Fibroblast of skin of right biceps (primary cell): ENCODE results near the gene TMEM178B.
"Not testable (repeated sequence)": the region's sequence is repeated elsewhere in the genome, so short reads cannot be mapped to it uniquely, and the experiment has no call there.

Experiments used
- DNase-seq: peaks from one replicate; pipeline ENCODE4 v3.0.0-alpha.2; 2013

Gene TMEM178B

DNA sequence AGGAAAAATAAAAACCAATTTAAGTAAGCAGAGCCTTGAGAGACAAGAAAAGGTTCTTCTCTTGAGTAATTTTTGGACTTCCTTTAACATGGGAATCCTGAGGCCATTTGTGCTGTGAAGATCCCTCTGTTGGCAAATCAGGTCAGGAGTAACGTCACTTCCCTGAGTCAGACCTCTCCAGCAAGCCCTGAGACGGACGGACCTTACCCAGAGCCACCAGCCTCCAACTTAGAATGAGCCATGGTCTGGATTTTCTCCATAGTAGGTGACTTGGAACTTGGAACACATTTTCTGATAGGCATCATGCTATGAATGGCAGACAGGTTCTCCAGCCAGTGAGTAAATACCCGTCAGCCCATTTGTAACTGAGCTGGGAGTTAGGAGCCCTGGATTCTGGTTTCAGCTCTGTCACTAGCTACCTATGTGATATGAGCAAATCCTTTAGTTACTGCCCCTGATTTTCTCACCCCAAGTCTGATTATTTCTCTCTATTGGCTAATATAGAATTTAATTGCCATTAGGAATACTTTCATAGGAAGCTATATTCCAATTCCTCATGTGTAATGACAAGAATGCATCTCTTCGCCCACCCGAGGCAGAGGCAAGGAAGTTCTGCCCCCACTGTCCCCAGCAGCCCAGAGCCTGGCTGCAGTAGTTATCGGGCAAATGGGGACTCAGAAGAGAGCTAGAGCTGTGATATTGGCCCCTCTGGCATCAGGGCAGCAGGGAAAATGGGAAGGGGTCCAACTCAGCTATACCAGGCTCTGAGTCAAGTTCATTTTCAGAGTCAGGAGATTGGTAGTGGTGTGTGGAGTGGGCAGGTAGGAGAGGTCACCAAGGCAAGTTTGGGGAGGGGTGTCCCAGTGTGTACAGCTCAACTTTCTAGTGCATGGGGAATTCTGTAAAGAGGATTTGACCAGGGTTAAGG lies 323.6 kb downstream of the TMEM178B start:
- no peak for DNase-seq

DNA sequence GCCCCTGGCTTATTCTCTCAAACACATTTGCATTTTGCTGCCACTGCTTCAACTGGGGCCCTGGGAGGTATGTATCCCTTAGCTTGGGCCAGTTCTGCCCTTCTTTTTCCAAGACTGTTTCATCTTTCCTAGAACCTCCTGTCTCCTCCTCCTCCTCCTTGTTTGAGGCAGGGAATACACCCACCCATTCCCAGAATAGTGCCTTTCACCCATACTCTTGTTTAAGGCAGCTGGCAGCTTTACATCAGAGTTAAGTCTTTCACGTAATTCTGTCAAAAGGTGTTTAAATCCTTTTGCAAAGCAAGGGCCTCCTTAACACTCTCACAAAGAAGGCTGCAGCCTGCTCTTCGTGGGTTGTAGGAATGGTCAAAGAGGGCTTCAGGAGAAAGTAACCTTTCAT lies 326.5 kb downstream of the TMEM178B start:
- DNase-seq = no peak

DNA sequence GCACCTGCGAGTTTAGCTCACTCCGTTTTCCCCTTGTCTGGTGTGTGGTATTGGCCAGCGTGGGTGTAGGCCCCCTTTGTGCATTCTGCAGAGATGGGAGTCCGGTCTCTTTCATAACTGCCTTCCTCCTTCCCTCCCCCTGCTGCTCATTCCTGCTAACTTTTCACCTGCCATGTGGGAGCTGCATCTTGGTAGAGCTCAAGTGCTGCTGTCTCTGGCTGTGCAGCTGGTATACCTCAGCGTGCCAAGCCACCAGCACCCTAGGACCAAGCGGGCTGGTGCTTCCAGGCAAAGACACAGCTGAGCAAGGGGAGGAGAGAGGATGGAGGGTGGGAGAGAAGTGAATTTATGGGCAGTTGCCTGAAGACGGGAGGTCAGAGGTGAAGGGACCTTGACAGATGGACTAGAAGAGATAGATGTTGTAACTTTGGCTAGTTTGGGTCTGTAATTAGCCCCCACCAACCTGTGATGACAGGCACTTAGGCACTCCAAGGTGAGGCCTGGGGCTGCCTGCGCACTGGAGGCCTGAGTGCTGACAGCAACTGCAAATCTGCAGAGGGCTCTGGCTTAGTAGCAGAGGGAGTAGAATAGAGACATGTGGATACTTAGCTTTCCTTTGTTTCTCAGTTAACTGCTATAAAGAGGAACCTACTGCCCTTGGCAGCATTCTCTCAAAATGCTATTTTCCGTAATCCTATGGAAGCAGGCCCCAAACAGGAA lies 328.6 kb downstream of the TMEM178B start:
- no peak for DNase-seq

DNA sequence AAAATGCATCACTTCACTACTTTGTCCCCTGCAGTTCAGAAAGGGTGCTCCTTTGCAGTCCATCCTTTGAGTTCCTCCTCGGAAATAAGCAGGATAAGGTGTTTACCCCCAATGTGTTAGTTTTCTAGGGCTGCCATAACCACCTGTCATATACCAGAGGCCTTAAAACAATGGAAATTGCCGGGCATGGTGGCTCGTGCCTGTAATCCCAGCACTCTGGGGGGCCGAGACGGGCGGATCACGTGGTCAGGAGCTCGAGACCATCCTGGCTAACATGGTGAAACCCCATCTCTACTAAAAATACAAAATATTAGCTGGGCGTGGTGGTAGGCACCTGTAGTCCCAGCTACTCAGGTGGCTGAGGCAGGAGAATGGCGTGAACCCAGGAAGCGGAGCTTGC lies 330.0 kb downstream of the TMEM178B start:
- DNase-seq = not testable (repeated sequence)

DNA sequence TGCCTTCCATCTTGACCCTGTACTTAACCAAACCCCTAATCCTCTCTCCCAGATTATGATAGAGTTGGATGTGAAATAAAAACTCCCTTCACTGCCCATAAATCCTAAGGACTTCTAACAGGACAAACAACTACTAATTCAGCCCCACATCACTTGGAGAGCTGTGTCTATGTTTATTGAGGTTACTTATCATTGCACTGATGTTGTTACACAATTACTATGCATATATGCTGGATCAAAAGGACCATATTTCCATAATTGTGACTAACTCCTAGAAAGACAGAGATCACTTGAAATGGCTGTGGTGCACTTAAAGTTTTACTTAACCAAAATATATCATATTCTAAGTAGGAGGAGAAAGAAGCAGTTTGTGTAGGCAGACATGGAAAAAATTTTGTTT lies 332.5 kb downstream of the TMEM178B start:
- DNase-seq = no peak

DNA sequence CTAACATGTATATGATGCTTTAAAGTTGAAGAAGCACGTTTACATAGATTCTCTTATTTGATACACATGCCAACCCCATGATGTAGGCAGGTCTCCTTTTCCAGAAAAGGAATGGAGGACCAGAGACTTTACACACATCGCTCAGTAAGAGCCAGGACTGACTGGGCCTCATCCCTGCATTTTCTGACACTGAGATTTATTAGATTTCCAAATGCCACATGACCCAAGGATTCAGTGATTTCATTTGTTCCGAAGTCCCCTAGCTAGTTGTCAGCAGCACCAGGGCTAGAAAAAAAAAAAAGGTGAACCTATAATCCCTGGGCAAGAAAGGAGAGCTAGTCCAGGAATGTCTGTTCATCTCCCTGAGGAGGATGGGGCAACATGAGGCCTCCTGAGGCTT lies 334.0 kb downstream of the TMEM178B start:
- DNase-seq = no peak

DNA sequence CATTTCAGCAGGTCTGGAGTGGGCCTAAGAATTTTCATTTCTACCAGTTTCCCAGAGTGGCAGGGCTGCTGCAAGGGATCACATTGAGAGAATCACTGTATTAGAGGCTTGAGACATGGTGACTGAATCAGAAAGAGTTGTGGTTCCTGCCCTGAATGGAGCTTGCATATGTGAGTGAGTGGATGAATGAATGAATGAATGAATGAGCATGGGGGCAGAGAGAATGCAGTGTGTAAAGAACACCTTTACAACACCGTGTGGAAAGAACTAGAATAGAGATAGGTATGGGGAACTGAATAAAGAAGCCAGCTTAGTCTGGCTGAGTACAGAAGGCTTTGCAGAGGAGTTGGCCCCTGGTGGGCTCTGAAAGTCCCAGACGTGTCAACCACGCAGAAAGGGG lies 334.6 kb downstream of the TMEM178B start:
- no peak for DNase-seq

DNA sequence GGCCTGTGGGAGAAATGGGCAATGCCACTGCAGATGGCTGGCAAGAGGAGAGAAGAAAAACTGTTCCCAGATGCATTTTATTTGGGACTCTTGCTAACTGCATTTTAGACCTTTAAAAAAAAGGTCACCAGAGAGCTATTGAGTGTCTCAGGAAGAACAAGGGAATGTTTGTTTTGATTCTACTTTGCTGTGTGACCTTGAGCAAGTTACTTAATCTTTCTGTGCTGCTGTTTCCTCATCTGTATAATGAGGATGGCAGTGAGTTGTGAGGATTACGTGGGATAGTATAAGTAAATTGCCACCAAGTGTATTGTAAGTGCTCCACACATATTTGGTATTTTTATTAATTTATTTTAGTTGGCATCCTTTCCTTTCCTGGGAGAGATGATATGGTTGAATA lies 335.4 kb downstream of the TMEM178B start:
- DNase-seq = no peak

DNA sequence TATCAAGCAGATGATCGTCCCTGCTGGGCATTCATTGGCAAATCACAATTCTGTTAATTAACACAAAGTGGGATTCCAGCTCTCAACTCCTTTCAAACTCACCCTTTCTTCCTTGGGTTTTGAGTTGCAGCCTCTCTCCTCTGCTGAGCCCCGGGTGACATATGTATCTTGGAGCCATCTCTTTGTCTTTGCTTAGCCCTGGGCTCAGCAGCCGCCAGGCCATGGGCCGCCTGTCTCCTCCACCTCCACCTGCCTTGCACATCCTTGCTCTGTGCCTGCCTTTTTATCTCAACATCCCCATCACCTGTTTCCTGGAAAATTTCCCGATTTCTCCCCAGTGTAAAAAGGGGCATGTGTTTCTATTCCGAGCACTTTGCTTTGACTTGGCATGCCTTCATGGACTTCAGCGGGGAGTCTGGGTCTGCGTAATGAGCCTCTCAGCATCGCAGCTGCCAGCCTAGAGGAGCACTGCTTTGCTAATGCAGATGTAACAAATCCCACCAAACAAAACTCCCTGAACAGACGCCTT lies 336.0 kb downstream of the TMEM178B start:
- DNase-seq = no peak

DNA sequence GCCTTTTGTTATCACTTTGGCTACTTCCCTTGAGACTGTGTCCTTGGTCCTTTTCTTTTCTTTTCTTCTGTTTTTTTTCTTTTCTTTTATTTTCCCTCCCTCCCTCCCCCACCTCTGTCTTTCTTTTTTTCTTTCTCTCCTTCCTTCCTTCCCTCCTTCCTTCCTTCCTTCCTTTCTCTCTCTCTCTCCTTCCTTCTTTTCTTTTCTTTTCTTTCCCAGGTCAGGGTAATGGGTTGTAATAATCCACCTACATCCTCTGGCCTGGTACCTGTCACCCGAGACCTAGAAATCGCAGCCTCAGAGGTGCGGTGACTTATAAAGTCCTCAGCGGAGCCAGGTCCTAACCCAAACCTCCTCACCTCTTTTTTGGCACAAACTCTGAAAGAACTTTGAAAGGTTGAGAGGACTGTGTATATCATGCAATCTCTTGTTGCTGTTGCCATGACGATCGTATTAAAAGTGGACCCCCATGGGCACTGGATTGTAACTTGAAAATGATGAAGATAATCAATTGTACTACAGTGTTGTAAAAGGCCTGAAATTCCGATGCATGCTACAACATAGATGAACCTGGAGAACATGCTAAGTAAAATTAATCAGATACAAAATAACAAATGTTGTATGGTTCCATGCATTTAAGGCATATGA lies 336.6 kb downstream of the TMEM178B start:
- DNase-seq = no peak

DNA sequence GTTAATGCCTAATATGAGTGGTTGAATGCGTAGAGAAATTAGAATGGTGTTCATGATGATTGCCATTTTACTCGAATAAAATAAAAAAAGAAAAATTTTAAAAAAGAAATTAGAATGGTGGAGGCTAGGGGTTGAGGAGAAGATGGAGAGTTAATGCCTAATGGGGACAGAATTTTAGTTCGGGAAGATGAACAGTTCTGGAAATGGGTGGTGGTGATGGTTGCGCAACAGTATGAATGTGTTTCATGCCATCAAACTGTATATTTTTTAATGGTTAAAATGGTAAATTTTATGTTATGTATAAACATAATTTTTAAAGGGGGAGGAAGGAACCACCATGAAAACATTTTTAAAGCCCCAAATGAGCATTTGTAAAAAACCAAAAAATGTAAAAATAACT lies 337.3 kb downstream of the TMEM178B start:
- no peak for DNase-seq

DNA sequence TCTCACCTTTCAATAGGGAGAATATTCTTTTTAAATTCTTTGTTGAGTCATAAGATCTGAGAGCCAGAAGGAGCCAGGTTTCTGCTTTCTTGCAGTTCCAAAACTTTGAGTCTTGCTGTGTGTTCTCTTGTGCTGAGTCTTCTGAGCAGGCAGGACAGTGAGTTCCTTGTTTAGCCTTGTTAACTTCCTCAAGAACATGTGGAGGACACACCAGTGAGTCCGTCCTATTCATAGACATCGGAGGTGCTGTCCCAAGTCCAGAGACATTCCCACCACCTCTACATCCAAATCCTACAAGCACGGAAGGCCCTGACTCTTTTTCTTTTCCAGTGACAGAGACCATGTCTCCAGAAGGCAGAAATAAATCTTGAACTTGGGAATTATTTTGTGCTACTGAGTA lies 342.1 kb downstream of the TMEM178B start:
- DNase-seq = no peak

DNA sequence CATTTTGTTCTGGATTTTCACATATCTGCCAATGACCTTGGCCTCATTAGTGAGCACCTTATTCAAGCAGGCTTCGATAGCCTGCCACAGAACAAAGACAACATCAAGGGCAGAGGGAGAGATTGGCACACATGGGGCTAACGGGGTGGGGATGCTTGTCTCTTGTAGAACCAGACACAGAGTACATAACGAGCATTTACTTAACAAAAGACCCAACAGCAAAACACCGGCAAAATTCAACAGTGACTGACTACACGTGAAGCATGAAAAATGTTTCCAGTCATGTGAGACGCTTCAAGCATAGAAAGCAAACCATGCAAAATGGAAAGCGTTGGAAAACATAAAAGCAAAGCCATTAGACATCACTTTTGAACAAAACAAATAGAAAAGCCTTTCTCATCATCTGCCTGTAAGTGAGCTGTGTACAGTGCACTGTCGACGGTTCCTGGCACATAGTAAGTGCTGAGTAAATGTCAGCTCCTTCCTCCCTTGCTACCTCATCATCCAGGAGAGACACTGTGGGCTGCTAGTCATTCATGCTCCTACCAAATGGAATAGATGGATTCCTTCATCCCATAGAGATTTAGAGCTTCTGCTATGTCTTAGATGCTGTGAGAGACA lies 342.9 kb downstream of the TMEM178B start:
- DNase-seq = no peak

DNA sequence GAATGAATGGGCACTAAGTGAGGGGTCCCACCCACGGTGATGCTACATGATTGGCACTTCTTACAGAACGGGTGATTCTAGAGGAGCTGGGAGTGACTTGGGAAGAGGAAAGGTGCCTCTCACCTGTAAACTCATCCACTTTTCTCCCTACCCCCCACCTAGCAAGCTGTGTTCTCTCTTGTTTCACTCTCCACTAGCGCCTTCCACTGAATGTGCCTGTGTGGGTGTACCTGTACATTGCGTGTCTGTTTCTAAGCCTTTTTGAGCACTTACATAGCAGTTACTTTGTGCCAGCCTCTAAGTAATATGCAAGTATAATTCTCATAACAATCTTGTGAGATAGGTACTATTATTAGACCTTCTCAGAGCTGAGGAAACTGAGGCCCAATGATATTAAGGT lies 343.6 kb downstream of the TMEM178B start:
- no peak for DNase-seq

DNA sequence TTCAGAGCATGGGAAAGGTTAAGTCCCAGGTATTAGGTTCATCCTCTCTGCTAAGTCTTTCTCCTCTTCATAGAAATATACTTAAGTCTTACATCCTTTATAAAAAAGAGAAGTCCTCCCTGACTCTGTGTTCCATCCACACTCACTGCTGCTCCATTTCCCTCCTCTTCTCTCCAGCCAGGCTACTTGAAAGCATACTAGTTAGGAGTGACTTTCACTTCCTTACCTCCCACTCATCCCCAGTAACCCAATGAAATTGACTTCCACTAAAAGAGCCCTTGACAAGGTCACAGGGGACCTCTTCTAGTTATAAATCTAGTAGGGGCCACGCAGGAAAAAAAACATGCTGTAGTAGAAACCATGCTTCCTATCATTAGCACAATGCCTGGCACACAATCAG lies 344.2 kb downstream of the TMEM178B start:
- no peak for DNase-seq

DNA sequence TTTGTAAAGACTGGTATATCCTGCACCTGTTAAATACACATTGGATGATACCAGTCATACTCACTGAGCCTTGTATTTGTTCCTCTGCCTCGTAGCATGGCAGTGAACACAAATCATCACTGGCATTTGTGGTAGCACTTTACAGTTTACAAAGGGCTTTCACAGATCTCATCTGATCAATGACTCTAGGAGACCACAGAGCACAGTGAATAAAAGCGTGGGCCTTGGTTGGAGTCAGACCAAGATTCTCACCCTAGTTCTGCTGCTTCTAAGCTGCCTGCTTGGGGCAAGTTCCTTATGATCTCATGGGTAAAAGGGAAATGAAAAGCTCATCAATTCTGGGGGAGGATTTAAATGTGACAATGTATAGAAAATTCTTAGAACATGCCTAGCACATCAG lies 347.4 kb downstream of the TMEM178B start:
- DNase-seq = no peak

DNA sequence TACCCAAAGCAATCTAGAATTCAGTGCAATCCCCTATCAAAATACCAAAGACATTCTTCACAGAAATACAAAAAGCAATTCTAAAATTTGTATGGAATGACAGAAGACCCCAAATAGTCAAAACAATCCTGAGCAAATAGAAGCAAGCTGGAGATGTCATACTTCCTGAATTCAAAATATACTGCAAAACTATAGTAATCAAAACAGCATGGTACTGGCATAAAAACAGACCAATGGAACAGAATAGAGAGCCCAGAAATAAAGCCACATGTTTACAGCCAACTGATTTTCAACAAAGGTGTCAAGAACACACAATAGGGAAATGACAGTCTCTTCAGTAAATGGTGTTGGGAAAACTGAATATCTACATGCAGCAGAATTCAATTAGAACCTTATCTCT lies 353.3 kb downstream of the TMEM178B start:
- DNase-seq = no peak

DNA sequence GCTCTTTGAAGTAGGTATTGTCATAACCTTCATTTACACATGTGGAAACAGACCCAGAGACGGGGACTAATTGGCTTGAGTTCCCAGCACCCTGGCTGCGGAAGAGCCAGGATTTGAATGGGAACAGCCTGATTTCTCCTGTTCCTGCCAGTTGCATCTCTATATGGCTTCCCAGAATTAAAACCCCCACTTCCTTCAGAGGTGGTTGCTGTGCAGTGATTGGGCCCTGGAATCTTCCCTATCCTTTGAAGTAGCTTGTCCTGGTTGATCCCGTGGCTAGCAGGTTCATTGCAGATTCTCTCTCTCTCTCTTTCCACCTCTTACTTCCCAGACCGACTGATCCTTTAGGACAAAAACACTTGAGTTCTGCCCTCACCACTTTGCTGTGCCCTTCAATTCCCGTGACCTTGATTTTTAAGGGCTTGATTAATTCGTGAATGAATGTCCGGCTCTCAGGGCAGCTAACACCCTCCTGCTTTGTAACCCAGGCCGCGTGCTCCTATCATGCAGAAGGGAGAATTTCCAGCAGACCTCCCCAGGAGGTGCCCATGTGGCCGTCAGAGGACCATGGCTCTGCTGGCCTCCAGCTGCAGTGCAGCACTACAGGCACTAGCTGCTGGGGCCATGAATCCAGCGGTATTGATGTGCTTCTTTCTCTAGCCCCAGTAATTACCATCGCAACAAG lies 356.7 kb downstream of the TMEM178B start:
- DNase-seq = no peak

DNA sequence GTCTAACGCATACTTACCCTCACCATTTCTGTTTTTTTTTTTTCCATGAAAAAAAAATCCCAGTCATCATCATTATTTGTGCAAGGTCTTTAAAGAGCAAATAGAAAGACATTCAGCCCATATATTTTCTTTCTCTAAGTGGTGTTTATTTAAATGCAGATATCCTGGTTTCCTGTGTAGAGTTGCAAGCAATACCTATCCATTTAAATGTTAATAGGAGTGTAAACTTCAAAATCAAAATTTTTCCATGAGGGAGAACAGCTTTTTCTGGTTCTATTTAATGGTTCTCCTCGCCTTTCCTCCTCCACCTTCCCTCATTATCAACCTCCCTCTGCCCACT lies 357.2 kb downstream of the TMEM178B start:
- DNase-seq = no peak

DNA sequence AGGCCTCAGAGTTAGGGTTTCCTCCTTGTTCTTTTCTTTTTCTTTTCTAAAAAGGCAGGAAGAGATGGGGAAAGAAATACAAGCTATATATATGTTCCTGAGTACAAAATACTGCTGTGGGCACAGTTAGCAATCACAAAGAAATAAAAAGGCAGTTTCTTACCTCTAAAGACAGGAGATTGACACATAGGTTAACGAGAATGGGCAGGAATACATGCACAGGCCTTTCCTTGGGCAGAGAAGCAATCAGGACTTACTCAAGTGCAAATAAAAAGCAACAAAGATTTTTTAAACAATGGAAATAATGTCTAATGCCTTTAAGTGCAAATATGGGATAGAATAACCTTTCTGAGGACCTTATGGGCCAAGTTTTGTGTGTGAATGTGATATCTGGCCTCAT lies 357.8 kb downstream of the TMEM178B start:
- no peak for DNase-seq

DNA sequence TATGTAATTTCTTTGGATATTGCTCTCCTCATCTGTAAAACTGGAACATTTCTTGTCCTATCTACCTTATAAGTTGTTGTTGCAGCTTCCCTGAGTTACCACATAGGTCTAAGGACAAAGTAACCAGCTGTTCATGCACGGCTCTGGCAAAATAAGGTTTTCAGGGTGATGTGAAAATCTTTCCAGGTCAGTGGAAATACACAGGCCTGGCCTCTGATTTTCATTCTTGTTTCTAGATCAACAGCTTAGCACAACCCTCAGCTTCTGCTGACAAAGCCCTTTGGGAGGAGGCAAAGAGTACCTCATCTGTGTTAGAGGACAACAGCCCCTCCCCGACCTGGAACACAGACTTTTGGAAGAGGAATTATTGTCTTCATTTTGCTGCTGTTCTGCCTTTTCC lies 359.8 kb downstream of the TMEM178B start:
- no peak for DNase-seq

DNA sequence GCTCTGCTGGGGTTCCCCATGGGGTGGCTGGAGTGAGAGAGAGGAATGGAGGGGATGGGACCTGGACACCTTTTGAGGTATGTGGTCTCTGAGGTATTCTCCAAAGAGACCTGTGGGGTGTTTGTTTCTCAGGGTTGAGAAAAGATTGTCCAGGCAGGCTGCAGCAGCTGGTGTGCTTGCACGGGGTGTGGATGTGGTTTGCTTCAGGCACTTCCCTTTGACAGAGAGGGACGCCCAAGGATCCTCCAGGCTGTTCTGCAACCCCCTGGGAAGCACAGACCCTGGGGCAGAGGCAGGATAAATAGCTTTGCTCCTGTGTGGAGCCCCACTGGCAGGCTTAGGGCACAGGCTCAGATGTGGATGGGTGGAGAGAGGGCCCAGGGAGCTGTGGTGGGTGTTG lies 362.3 kb downstream of the TMEM178B start:
- no peak for DNase-seq
